Activated T-cell treated with anti-CD3 and anti-CD28 coated beads, Interleukin-2, amount 50 U/mL, for 24 hours (primary cell): ENCODE measurements around the gene ZFP69.

Source experiments
- DNase-seq: peaks from one replicate; pipeline ENCODE4 v3.0.0-alpha.2; 2020
- H3K27ac Mint-ChIP-seq: 2 replicates; pipeline ENCODE4 v1.8.0; 2020; ENCODE audit warnings: mild to moderate bottlenecking, mixed read lengths
- H3K27me3 Mint-ChIP-seq: 2 replicates; pipeline ENCODE4 v1.8.0; 2020; ENCODE audit warnings: mixed read lengths
- H3K36me3 Mint-ChIP-seq: 2 replicates; pipeline ENCODE4 v1.8.0; 2020; ENCODE audit warnings: low read depth, mixed read lengths
- H3K4me1 Mint-ChIP-seq: 2 replicates; pipeline ENCODE4 v1.8.0; 2020; ENCODE audit warnings: low read depth, mixed read lengths
- H3K4me3 Mint-ChIP-seq: 2 replicates; pipeline ENCODE4 v1.8.0; 2020; ENCODE audit warnings: mild to moderate bottlenecking, moderate library complexity, mixed read lengths
- H3K9me3 Mint-ChIP-seq: 2 replicates; pipeline ENCODE4 v1.8.0; 2020; ENCODE audit warnings: mixed read lengths

ZFP69 gene

GRCh38 chr1:40535732-40536131 lies 58.6 kb downstream of the ZFP69 start:
- Mint-ChIP-seq H3K4me3 (no peak overlapping the region), H3K9me3 (peaks cover 8% of the 10 kb centered on the region), H3K36me3 (peaks cover 59% of the 10 kb centered on the region), H3K4me1 (peaks cover 24% of the 10 kb centered on the region), H3K27ac (no peak overlapping the region), H3K27me3 (no peaks in the 10 kb centered on the region)
- no peak for DNase-seq

DNA sequence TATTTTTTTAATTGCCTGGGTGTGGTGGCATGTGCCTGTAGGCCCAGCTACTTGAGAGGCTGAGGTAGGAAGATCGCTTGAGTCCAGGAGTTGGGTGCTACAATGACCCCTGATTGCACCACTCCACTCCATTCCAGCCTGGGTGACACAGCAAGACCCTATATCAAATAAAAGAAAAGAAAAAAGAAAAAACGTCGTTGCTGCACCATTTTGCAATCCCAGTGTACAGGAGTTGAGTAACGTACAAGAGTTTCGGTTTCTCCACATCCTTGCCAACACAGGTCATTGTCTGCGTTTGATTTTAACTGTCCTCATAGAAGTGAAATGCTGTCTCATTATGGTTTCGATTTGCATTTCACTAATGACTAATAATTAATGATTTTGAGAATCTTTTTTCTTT lies 62.2 kb downstream of the ZFP69 start:
- H3K27me3 Mint-ChIP-seq: no peaks in the 10 kb centered on the region
- H3K9me3 Mint-ChIP-seq: peaks cover 3% of the 10 kb centered on the region
- no peak overlapping the region for H3K27ac Mint-ChIP-seq
- no peaks in the 10 kb centered on the region for H3K4me1 Mint-ChIP-seq
- H3K4me3 Mint-ChIP-seq: no peak overlapping the region
- no peak for DNase-seq
- peaks cover 78% of the 10 kb centered on the region for H3K36me3 Mint-ChIP-seq
